GM12874 (cell line): ENCODE data around the gene AGAP1.

Experiments used
- TF ChIP-seq, protein P1 (sequence below): IDR thresholded peaks from 2 replicates; pipeline ENCODE4 v1.5.1; 2011; ENCODE audit warnings: low read depth, mild to moderate bottlenecking, control low read depth, low read length, moderate library complexity; ENCODE audit not compliant: insufficient read depth

AGAP1 gene

DNA sequence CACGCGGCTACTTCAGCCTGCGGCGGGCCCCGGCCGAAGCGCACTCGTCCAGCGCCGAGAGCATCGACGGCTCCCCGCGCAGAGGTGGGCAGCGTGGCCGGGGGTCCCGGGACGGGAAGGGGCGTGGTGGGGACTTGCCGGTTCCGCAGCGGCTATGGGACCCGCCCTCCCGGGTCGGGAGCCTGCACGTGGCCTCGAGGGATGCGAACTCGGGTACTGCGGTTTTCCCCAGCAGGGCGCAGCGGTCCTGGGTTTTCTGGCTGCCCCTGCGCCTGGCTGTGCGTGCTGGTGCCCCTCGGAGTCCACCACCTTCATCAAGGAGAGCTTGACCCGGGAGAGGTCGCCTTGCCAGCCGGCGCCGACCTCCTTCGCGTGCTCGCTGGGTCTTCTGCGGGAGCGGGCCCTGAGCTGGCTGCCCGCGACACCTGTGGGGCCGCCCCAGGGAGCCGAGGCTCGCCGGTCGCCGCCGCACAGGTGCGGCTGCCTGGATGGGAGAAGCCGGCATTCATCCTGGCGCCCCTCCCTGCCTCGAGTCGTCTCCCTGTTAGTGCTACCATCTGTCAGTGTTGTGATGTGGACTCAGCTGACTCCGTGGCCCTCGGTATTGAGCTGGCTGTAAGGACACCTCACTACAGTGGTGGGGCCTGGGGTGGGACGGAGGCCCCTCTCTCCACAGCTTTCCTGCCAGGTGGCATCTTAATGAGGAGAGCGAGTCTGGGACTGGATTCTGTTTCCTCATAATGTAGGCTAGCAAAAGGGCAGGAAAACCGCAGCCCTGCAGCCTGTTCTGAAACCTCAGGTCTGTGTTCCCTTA lies 177.3 kb downstream of the AGAP1 start:
- TF ChIP-seq, protein P1, sequence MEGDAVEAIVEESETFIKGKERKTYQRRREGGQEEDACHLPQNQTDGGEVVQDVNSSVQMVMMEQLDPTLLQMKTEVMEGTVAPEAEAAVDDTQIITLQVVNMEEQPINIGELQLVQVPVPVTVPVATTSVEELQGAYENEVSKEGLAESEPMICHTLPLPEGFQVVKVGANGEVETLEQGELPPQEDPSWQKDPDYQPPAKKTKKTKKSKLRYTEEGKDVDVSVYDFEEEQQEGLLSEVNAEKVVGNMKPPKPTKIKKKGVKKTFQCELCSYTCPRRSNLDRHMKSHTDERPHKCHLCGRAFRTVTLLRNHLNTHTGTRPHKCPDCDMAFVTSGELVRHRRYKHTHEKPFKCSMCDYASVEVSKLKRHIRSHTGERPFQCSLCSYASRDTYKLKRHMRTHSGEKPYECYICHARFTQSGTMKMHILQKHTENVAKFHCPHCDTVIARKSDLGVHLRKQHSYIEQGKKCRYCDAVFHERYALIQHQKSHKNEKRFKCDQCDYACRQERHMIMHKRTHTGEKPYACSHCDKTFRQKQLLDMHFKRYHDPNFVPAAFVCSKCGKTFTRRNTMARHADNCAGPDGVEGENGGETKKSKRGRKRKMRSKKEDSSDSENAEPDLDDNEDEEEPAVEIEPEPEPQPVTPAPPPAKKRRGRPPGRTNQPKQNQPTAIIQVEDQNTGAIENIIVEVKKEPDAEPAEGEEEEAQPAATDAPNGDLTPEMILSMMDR: no peak

DNA sequence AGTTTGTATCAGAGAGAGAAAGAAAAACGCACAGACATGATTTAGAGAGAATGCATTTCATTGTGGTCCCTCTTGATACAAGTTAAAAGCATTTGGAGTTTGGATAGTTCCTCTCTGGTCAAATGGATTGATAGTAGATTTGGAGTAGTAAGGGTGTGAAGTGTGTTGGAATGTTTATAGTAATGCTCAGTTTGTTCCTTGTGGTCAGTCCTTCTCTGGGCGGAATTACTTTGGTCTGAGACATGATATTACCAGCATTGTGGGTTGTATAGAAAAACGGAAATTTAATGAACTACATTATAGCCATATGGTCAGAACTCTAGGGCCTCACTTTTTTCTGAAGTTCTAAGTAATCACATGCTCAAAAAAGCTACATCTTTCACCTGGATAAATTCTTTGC lies 178.9 kb downstream of the AGAP1 start:
- TF ChIP-seq, protein P1: no peak

DNA sequence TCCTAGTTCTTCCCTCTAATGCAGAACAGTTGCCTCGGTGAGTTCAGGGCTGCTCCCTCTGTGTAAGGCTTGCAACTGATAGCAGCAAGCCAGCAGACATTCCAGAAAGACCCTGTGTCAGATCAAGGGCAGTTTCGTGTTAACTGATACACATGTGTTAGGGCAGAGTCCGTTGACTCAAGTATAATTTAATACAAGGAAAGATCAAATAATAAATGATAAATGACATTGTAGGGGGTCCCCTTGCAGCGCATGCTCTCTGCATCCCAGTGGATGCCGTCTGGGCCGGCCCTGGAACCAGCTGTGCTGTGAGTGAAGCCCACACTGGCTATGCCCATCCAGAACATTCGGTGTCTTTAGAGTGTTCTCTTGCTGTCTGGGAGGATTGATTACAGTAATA lies 180.3 kb downstream of the AGAP1 start:
- TF ChIP-seq, protein P1: no peak

DNA sequence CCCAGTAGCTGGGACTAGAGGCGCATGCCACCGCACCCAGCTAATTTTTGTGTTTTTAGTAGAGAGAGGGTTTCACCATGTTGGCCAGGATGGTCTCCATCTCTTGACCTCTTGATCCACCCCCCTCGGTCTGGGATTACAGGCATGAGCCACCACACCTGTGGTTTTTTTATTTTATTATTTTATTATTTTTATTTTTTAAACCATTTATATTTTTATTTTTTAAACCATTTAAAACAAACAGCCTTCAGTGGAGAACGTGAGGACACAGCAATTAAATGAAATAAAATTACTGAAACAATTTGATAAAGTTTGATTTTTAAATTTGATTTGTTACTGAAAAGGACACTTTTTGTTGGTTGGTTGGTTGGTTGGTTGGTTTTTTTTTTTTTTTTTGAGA lies 181.0 kb downstream of the AGAP1 start:
- TF ChIP-seq, protein P1: no peak

DNA sequence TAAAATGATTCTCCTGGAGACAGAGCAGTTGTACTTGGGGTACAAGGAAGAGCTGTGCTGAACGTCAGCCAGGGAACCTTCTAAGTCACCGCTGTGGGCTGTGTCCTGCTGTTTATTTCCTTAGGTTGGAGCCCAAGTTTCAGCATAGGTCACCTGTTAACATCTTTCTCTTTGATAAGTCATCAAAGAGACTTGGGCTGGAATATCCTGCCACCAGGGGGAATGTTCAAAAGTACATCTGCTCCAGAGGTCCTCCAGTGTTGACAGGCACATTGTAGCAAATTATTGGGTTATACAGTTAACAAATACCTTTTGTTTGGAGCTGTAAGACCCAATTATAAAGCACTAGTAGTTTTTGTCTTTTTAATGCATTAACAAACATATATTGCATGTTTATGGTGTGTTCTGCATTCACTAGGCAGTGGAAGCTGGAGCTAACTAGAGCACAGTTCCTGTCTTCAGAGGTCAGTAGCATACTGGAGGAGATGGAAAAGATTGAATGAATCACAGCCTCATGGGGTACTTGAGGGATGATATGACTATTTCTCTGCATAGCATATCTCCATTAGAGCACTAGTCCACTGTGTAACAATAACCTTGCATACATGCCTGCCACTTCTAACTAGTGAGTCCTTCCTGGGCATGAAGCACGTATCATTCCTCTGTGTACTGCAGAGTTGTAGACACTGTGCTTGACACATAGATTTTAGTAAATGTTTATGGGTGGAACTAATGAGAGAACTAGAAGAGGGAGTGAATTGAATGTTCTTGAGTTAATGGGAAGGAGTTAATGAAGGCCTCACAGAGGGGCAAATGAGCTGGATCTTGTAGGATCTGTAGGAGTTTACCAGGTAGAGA lies 182.1 kb downstream of the AGAP1 start:
- TF ChIP-seq, protein P1: no peak

DNA sequence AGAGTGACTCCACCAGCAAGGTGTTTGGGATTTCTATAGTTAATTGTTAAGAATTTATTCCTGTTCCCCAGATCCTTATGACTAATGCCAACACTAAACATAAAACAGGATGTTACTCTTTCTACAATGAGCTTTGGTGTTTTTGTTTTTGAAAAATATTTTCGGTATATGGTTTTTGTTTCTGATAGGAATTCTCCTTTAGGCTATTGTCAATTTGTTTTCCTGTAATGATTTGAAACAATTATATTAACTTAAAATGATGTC lies 182.6 kb downstream of the AGAP1 start:
- TF ChIP-seq, protein P1: no peak

DNA sequence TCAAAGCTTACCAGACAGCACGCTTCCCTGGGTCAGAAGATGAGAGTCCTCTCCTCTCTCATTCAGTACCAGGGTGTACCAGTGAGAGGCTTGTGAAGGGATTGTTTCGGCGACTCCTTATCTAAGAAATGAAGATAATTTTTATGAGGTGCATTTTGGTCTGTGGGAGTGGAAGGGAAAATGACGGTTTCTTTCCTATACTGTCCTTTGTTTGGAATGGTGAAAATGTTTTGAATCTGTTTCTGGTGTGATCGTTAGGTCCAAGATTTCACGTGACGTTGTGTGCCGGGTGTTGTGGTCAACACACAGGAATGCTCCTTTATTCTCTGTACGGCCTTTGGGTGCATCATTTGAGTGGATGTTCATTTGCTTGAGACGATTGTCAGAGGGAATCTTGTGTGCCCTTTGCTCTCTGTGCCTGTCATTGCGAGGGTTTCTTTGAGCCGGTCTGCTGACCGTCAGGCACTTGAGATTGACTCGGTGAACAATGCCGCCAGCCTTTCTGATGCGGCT lies 183.5 kb downstream of the AGAP1 start:
- TF ChIP-seq, protein P1: no peak
